NCI-H146 treated with DMSO at 0.1 percent for 48 hours (cell line): ENCODE results near the gene PUS7L.
"Not testable (repeated sequence)": the region's sequence is repeated elsewhere in the genome, so short reads cannot be mapped to it uniquely, and the experiment has no call there.

Source experiments
- DNase-seq: peaks from one replicate; lab custom pipeline; 2025; ENCODE audit not compliant: unreplicated experiment; lab: John Stamatoyannopoulos, UW

Gene PUS7L

DNA sequence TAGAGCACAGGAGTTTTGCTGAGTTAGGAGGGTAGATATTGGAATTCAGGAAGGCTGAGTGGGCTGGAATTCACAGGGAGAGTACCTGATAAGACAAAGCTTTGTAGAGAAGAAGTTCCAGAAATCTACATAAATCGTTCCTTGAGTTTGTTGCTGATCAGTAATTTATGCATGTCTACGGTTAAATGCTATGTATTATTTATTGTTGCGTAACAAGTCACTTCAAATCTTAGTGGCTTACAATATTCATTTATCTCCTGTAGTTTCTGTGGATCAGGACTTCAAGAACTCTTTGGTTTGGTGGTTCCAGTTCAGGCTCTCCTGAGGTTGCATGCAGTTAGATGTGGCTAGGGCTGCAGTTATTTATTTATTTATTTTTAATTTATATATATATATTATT is 7.8 kb downstream of the PUS7L start:
- no peak for DNase-seq

- DNase-seq, result no peak
These were observed 9.6 kb downstream of the PUS7L start for GRCh38 chr12:43749016-43749415.

GRCh38 chr12:43744826-43745225 is 13.8 kb downstream of the PUS7L start:
- no peak for DNase-seq

DNA sequence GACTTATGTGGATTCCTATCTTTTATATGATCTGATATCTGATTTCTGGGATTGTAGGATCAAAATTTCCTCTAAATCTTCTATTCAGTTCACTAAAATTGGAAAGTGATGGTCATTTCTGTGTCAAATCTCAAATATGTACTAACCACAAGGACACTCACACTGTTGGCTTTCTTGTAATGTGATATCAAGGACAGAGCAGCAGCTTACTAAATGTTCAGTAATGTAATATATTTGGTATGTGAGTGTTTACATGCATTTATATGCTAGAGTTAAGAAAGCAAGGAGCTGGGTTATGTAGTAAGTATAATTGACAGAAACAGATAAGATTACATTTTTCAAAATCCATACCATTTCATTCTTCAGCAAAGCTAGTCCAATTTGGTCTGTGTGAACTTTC is 16.5 kb downstream of the PUS7L start:
- DNase-seq, result no peak

GRCh38 chr12:43740511-43741100 is 18.0 kb downstream of the PUS7L start:
- DNase-seq, result no peak

GRCh38 chr12:43737646-43738045 is 20.9 kb downstream of the PUS7L start:
- no peak for DNase-seq

DNA sequence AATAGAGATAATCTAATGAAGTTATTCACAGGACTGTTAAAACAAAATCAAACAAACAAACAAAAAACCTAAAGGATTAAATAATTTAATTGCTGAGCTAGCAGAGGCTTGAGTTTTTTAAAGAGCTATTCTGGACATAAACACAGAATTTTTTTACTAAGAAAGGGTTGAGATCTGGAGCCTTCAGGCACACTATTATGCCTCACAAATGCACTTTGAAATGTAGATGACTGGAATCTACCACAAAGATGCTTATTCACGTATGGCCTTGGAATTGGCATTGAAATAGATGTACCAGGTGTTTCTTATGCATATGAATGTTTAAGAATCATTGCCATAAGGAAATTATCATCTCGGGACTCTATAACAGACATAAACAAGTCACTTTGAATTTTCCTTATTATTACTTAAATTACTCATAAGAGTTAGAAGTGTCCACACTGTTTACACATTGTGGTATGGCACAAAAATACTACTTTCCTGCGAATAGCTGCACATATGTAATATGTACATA is 21.6 kb downstream of the PUS7L start:
- DNase-seq, result no peak

GRCh38 chr12:43733687-43734086 is 24.9 kb downstream of the PUS7L start:
- DNase-seq, result no peak

DNA sequence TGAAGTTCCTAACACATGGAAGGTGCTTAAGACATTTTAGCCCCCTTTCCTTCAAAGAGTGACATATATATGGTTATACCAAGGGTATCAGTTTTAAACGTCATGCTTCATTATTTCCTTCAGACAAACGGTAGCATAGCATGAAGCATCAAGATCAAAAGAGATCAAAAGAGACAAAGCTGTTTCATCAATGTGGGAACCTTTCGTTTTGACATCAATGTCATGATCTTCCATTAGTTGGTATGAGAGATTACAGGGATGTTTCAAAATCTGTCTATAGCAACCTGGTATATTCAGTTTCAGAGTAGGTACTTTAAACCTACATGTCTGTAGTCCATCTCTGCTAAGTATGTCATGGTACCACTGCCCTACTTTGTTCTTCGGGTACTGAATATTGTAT is 28.3 kb downstream of the PUS7L start:
- no peak for DNase-seq

DNA sequence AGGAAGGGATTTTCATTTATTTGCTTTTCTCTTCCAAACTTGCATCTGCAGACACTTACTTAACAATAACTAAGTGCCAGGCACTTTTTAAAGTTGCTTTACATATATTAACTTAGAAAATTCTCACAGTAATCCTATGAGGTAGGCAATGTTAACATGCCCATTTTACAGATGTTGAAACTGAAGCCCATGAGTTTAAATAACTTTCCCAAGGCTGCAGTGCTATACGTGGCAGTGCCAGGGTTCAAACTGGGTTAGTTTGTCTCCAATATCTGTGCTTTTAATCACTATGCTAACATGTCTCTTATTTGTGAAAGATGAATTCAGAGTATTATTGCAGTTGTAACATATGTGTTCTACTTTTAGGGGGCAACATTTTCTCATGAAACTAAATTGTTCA is 29.9 kb downstream of the PUS7L start:
- no peak for DNase-seq

- DNase-seq, result no peak
These were observed 30.5 kb downstream of the PUS7L start for GRCh38 chr12:43728117-43728516.

DNA sequence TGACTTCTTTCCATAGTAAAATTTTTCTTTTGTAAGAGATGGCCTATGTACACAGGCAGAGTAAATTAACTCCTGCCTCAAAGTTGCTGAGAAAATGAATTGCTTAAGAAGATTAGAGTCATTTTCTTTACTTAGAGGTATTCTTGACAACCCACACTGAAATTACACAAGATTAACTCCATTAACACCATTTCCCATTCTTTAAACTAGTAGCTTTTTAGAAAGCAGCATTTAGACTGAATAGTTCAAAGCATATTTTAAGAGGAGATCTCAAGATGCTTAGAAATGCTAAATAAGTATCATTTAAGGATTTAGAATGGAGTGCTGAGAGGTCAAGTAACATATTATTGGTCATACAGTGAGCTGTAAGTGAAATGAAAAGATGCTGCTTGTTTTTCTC is 35.5 kb downstream of the PUS7L start:
- no peak for DNase-seq

DNA sequence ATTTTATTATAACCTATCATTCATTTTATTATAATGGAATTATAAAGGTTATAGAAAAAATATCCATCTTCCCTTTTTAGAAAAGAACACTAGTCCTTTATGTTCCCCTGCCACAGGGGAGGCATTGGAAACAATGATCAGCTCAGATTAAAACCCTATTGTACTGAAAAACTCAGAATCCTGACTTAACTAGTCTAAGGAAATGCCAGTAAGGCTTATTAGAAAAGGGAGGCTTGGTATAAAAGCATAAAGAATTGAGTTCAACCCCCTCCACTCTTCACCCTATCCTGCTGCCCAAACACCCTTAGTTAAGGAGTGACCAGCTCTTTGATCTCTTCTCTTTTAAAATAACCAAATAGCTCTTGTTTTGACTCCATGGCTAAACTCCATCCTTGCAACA is 36.0 kb downstream of the PUS7L start:
- no peak for DNase-seq

GRCh38 chr12:43711348-43711747 is 47.2 kb downstream of the PUS7L start:
- no peak for DNase-seq

DNA sequence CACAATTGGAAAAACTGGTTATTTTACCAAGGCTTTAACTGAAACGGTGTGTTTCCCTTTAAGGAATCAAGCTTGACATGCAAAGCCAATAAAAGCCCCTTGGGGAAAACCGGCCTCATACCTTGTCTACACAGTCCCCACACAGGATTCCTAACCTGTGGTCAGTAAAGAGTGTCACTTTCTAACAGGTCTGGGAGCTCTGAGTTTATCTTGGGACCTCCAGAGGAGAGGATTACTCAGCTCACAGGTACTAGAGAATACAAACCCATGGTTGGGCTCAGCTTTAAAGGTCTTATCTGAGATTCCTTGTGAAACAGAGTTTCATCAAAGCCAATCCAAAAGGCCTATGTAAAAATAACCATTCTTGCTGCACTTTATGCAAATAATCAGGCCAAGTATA is 54.8 kb downstream of the PUS7L start:
- not testable (repeated sequence) for DNase-seq

GRCh38 chr12:43701194-43701593 is 57.4 kb downstream of the PUS7L start:
- not testable (repeated sequence) for DNase-seq

- no peak for DNase-seq
These were observed 62.4 kb downstream of the PUS7L start for GRCh38 chr12:43696154-43696553.

- DNase-seq, result no peak
These were observed 63.7 kb downstream of the PUS7L start for GRCh38 chr12:43694879-43695278.

DNA sequence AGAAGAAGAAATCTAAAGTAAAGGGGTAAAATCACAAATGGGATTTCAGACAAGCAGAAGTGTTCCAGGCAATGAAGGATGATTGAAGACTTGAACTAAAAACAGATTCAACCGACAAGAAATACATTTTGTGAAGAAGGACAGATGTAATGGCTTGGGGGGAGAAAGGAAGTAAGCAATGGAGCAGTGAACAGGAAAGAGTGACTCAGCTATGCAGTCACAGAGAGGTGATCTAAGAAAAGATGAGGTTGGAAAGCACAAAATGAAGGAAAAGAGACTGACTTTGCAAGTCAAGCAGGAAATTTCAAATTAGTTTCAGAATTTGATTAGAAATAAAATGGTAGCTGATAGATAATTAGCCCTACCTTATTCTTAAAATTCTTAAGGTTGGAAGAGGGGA is 66.5 kb downstream of the PUS7L start:
- no peak for DNase-seq

DNA sequence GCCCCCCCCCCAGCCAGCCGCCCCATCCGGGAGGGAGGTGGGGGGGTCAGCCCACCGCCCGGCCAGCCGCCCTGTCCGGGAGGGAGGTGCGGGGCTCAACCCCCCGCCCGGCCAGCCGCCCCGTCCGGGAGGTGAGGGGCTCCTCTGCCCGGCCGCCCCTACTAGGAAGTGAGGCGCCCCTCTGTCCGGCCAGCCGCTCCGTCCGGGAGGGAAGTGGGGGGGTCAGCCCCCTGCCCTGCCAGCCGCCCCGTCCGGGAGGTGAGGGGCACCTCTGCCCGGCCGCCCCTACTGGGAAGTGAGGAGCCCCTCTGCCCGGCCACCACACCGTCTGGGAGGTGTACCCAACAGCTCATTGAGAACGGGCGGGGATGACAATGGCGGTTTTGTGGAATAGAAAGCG is 73.1 kb downstream of the PUS7L start:
- not testable (repeated sequence) for DNase-seq

GRCh38 chr12:43676183-43676813 is 82.3 kb downstream of the PUS7L start:
- DNase-seq, result no peak

DNA sequence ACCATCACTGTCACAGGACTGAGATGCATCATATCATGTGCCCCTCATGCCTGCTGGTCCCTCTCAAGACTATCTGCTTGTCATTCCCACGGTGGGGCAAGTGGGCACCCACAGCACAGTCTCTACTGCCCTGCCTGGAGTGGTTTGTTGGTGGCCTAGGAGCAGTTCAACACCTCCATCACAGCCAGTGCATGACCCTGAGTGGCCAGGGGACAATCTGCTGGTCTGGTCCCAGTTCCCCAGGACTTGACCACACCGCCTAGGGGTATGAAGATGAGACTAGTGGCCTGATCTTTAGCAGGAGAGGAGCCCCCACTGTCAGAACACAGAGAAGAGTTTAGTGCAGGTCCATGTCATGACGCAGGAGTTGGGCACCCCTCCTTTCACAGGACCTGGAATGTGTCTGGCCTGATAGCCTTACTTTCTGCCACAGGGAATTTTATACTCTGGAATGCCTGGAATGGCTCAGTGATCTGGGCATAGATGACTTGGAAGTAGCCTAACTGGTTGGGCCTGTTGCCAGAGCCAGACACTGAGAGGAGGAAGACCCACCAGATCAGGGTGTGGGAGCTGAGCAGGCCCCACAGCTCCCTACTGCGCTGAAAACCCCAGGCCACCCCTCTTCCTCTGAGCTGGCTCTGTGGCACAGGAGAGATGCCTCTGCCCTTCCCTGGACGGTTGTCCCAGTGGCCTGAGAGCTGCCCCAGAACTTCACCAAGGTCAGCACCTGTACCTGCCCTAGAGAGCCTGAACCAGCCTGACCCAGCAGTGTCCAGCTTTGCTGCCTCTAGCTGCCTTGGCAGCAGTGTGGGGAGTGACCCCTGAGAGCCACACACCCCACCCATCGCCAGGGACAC is 83.3 kb downstream of the PUS7L start:
- no peak for DNase-seq
